SK-N-SH (cell line): ENCODE results near the gene AP3D1. TPM values are rescaled to one million over a fixed set of nuclear protein-coding genes. Genes with fewer than 3 reads are reported as not detected.

Experiments used
- CTCF ChIA-PET: fragments of 300-600, 350-600 bp; formaldehyde crosslinking; extraction: SDS; loops from one replicate; lab custom pipeline; 2021; lab: Yijun Ruan, JAX
- POLR2A ChIA-PET: fragments of 350-600 bp; sonication (Branson Sonifier 250); formaldehyde crosslinking; extraction: SDS; loops from one replicate; lab custom pipeline; 2020; ENCODE audit warnings: antibody characterized with exemption, inconsistent platforms; lab: Yijun Ruan, JAX
- DNase-seq: peaks from one replicate; pipeline ENCODE4 v3.0.0; 2012
- H2AFZ ChIP-seq: fragments of 200-600 bp; sonication (generic); 2 replicates; pipeline ENCODE4 v1.8.1; 2016; ENCODE audit warnings: antibody characterized with exemption, mild to moderate bottlenecking, low read depth
- H3F3A ChIP-seq: fragments of 200-600 bp; sonication (generic); replicated peaks from 2 replicates; pipeline ENCODE3; 2016; ENCODE audit warnings: antibody characterized with exemption, mild to moderate bottlenecking; ENCODE audit not compliant: insufficient read depth
- H3K27ac ChIP-seq, 2 experiments: fragments of 200-500 bp in 1 of 2; fragments of 200-600 bp in 1 of 2; sonication (Bioruptor generic) in 1 of 2; sonication (generic), shearing (Covaris generic) in 1 of 2; 2 replicates each; pipeline versions ENCODE4 v1.5.1 to v1.6.1; 2014 to 2016; ENCODE audit warnings: low read depth in 2 of 2, inconsistent platforms in 1 of 2, low read length in 1 of 2, mild to moderate bottlenecking in 1 of 2, mixed read lengths in 1 of 2
- H3K27me3 ChIP-seq: fragments of 200-600 bp; sonication (generic), shearing (Covaris generic); 2 replicates; pipeline ENCODE4 v1.6.1; 2016; ENCODE audit warnings: mixed run types; ENCODE audit not compliant: insufficient read depth
- H3K36me3 ChIP-seq, 2 experiments: fragments of 200-500 bp in 1 of 2; fragments of 200-600 bp in 1 of 2; sonication (Bioruptor generic) in 1 of 2; sonication (generic) in 1 of 2; replicated peaks in 1 of 2; 2 replicates each; pipeline versions ENCODE3 to v1.5.1; 2014 to 2016; ENCODE audit warnings: low read length in 1 of 2, mild to moderate bottlenecking in 1 of 2; ENCODE audit not compliant: insufficient read depth in 2 of 2, control insufficient read depth in 1 of 2
- H3K4me1 ChIP-seq, 2 experiments: fragments of 200-500 bp in 1 of 2; fragments of 200-600 bp in 1 of 2; sonication (Bioruptor generic) in 1 of 2; sonication (generic), shearing (Covaris generic) in 1 of 2; 2 replicates each; pipeline versions ENCODE4 v1.5.1 to v1.6.1; 2014 to 2016; ENCODE audit warnings: low read depth in 1 of 2, low read length in 1 of 2, mixed run types in 1 of 2; ENCODE audit not compliant: insufficient read depth in 2 of 2, control insufficient read depth in 1 of 2
- H3K4me2 ChIP-seq: fragments of 200-600 bp; sonication (generic), shearing (Covaris generic); 2 replicates; pipeline ENCODE4 v1.6.1; 2017; ENCODE audit warnings: mixed run types
- H3K4me3 ChIP-seq, 2 experiments: fragments of 200-500 bp in 1 of 2; fragments of 200-600 bp in 1 of 2; sonication (Bioruptor generic) in 1 of 2; sonication (generic), shearing (Covaris generic) in 1 of 2; 2 replicates each; pipeline versions ENCODE4 v1.5.1 to v1.8.1; 2014 to 2016; ENCODE audit warnings: low read depth in 2 of 2, inconsistent platforms in 1 of 2, low read length in 1 of 2, mild to moderate bottlenecking in 1 of 2, mixed read lengths in 1 of 2, moderate library complexity in 1 of 2
- H3K79me2 ChIP-seq: fragments of 200-600 bp; sonication (generic); 2 replicates; pipeline ENCODE4 v1.8.1; 2017; ENCODE audit warnings: mild to moderate bottlenecking; ENCODE audit not compliant: insufficient read depth
- H3K9ac ChIP-seq: fragments of 200-600 bp; sonication (generic); 2 replicates; pipeline ENCODE4 v1.6.1; 2017; ENCODE audit warnings: mixed run types
- H3K9me2 ChIP-seq: fragments of 200-600 bp; sonication (generic); 2 replicates; pipeline ENCODE4 v1.6.1; 2017; ENCODE audit warnings: mixed run types
- H3K9me3 ChIP-seq: fragments of 200-600 bp; sonication (generic); 2 replicates; pipeline ENCODE4 v1.6.1; 2017; ENCODE audit warnings: mixed run types, mild to moderate bottlenecking, moderate library complexity
- H4K20me1 ChIP-seq: fragments of 200-600 bp; sonication (generic); 2 replicates; pipeline ENCODE4 v1.6.1; 2017; ENCODE audit warnings: mild to moderate bottlenecking, mixed run types; ENCODE audit not compliant: insufficient read depth
- EP300 ChIP-seq, 2 experiments: IDR thresholded peaks; 2 replicates each; pipeline versions ENCODE4 v1.4.0 to v1.6.1; 2012; ENCODE audit warnings: borderline replicate concordance in 1 of 2, low read depth in 1 of 2, low read length in 1 of 2
- EZH2phosphoT487 ChIP-seq: fragments of 200-600 bp; sonication (generic); IDR thresholded peaks from 2 replicates; pipeline ENCODE4 v1.6.1; 2017; ENCODE audit warnings: low read depth, mixed run types, mild to moderate bottlenecking, antibody characterized with exemption, moderate library complexity, borderline replicate concordance
- FOXJ3 ChIP-seq: sonication (generic); formaldehyde crosslinking; IDR thresholded peaks from 2 replicates; pipeline ENCODE4 v1.5.1; 2020; ENCODE audit warnings: mild to moderate bottlenecking, missing genetic modification reagents
- GABPA ChIP-seq: IDR thresholded peaks from 2 replicates; pipeline ENCODE4 v1.4.0; 2012; ENCODE audit warnings: low read depth, mild to moderate bottlenecking
- GATA2 ChIP-seq: sonication (generic); formaldehyde crosslinking; IDR thresholded peaks from 2 replicates; pipeline ENCODE4 v1.5.0; 2020; ENCODE audit warnings: mild to moderate bottlenecking, missing genetic modification reagents
- MXI1 ChIP-seq: IDR thresholded peaks from 2 replicates; pipeline ENCODE4 v1.6.1; 2012; ENCODE audit warnings: mild to moderate bottlenecking, low read depth, low read length, improper control_type of control experiment
- NRF1 ChIP-seq: IDR thresholded peaks from 2 replicates; pipeline ENCODE4 v1.6.1; 2012; ENCODE audit warnings: low read depth, mild to moderate bottlenecking, low read length
- POLR2AphosphoS5 ChIP-seq: IDR thresholded peaks from 2 replicates; pipeline ENCODE4 v1.6.1; 2012; ENCODE audit warnings: low read depth, low read length
- RAD21 ChIP-seq: IDR thresholded peaks from 2 replicates; pipeline ENCODE4 v1.6.1; 2012; ENCODE audit warnings: mild to moderate bottlenecking, low read length
- RXRA ChIP-seq: IDR thresholded peaks from 2 replicates; pipeline ENCODE4 v1.4.0; 2012; ENCODE audit warnings: low read depth, mild to moderate bottlenecking, borderline replicate concordance
- SMC3 ChIP-seq: IDR thresholded peaks from 2 replicates; pipeline ENCODE4 v1.6.1; 2012; ENCODE audit warnings: low read depth, low read length, improper control_type of control experiment
- TCF12 ChIP-seq: IDR thresholded peaks from 2 replicates; pipeline ENCODE4 v1.4.0; 2012
- TEAD4 ChIP-seq: IDR thresholded peaks from 2 replicates; pipeline ENCODE4 v1.4.0; 2012; ENCODE audit warnings: mild to moderate bottlenecking, borderline replicate concordance; ENCODE audit not compliant: insufficient read depth
- YY1 ChIP-seq: IDR thresholded peaks from 2 replicates; pipeline ENCODE4 v1.4.0; 2012; ENCODE audit warnings: low read depth, mild to moderate bottlenecking
- WGBS: methylation state at CpG from one replicate; pipeline ENCODE4 v1.1.6; 2017; ENCODE audit warnings: low lambda C conversion rate; 5-methylcytosine and 5-hydroxymethylcytosine counted together
- polyA plus RNA-seq, 3 experiments: library from polyadenylated mRNA; depleted of rRNA; stranded (reverse); fragments of >200 nt; gene quantifications; 2 replicates each; pipeline ENCODE4 v1.2.3, GENCODE V29; 2012
- TF ChIP-seq, protein P1 (sequence below): fragments of 150-350 bp; IDR thresholded peaks from 2 replicates; pipeline ENCODE4 v1.6.1; 2016; ENCODE audit warnings: mild to moderate bottlenecking, low read depth, low read length
- TF ChIP-seq, protein P2 (sequence below): IDR thresholded peaks from 2 replicates; pipeline ENCODE4 v1.4.0; 2012; ENCODE audit warnings: low read depth, borderline replicate concordance
- TF ChIP-seq, protein P3 (sequence below): fragments of 200-600 bp; sonication (generic); IDR thresholded peaks from 2 replicates; pipeline ENCODE4 v1.6.1; 2017; ENCODE audit warnings: antibody characterized with exemption, mild to moderate bottlenecking, moderate library complexity
- TF ChIP-seq, protein P4 (sequence below): IDR thresholded peaks from 2 replicates; pipeline ENCODE4 v1.4.0; 2012; ENCODE audit warnings: low read depth, borderline replicate concordance
- TF ChIP-seq, protein P5 (sequence below): IDR thresholded peaks from 2 replicates; pipeline ENCODE4 v1.4.0; 2012; ENCODE audit warnings: low read depth
- TF ChIP-seq, protein P6 (sequence below): fragments of 150-350 bp; IDR thresholded peaks from 2 replicates; pipeline ENCODE4 v1.6.1; 2017; ENCODE audit warnings: antibody characterized with exemption, low read length, low read depth, borderline replicate concordance

Gene AP3D1
- polyA plus RNA-seq, 1 of the 3 experiments (the other 2 are of a cell fraction) = 127 TPM

DNA sequence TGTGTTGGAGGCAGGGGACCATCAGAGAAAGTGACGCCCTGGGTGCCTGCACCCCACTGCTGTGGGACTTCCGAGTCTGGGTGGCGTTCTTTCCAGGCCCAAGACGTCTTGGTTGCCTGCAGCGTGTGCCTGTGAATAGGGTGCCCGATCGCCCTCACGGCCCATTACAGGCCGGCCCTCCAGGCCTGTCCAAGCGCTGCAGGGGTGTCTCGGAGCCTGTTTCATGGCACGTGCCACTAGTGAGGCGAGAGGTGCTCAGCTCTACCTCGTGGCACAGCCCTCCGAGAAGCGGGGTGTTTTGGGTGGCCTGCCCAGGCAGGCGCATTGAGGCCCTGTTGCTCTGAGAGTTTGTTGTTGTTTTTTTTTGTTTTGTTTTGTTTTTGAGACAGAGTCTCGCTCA lies 42.4 kb upstream of the AP3D1 start:
- 93% methylated on average over 7 of the region's 18 CpGs for WGBS
- peaks cover 0 to 40% of the 10 kb centered on the region in 2 experiments for H3K36me3 ChIP-seq
- CTCF ChIA-PET = no interaction called here

DNA sequence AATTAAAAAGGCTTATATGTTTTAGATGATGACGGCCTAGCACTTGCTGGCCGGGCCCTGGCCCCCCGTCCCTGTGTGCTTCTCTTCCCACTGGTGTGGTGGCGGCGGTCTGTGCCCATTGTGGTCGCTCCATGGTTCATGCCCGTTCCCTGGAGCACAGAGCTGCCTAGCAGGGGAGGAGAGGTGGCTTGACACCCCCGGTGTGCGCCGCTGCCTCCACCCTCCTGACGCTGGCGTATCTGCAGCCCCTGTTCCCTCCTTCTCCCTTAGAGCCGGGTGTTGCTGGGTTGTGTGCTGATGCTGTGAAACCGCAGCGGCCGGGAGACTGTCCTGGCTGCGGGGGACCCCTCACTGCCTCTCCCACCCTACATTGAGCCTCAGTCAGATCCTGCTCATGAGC lies 41.5 kb upstream of the AP3D1 start:
- Histone ChIP-seq H3K36me3 (peaks cover 0 to 40% of the 10 kb centered on the region in 2 experiments), H3K79me2 (peaks cover 41% of the 10 kb centered on the region)
- POLR2A ChIA-PET = interaction anchor here (0.6 kb wide), 1 partner anchor 34 kb away, joined by 3 read pairs; no protein-coding TSS in a partner anchor
- TF ChIP-seq FOXJ3 (CRISPR knock-in tag) (no peak), SMC3 (no peak), RAD21 (no peak), YY1 (no peak), EP300 (IDR thresholded peaks at IDR 0.05; ENCODE audit: borderline replicate concordance in 1 of 2, low read depth in 1 of 2, low read length in 1 of 2) (no peak), GATA2 (no peak), EZH2phosphoT487 (no peak), POLR2AphosphoS5 (no peak)
- TF ChIP-seq, protein P1, sequence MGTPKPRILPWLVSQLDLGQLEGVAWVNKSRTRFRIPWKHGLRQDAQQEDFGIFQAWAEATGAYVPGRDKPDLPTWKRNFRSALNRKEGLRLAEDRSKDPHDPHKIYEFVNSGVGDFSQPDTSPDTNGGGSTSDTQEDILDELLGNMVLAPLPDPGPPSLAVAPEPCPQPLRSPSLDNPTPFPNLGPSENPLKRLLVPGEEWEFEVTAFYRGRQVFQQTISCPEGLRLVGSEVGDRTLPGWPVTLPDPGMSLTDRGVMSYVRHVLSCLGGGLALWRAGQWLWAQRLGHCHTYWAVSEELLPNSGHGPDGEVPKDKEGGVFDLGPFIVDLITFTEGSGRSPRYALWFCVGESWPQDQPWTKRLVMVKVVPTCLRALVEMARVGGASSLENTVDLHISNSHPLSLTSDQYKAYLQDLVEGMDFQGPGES = no peak
- TF ChIP-seq, protein P2, sequence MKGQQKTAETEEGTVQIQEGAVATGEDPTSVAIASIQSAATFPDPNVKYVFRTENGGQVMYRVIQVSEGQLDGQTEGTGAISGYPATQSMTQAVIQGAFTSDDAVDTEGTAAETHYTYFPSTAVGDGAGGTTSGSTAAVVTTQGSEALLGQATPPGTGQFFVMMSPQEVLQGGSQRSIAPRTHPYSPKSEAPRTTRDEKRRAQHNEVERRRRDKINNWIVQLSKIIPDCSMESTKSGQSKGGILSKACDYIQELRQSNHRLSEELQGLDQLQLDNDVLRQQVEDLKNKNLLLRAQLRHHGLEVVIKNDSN = no peak
- TF ChIP-seq, protein P3, sequence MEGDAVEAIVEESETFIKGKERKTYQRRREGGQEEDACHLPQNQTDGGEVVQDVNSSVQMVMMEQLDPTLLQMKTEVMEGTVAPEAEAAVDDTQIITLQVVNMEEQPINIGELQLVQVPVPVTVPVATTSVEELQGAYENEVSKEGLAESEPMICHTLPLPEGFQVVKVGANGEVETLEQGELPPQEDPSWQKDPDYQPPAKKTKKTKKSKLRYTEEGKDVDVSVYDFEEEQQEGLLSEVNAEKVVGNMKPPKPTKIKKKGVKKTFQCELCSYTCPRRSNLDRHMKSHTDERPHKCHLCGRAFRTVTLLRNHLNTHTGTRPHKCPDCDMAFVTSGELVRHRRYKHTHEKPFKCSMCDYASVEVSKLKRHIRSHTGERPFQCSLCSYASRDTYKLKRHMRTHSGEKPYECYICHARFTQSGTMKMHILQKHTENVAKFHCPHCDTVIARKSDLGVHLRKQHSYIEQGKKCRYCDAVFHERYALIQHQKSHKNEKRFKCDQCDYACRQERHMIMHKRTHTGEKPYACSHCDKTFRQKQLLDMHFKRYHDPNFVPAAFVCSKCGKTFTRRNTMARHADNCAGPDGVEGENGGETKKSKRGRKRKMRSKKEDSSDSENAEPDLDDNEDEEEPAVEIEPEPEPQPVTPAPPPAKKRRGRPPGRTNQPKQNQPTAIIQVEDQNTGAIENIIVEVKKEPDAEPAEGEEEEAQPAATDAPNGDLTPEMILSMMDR = no peak
- TF ChIP-seq, protein P4, sequence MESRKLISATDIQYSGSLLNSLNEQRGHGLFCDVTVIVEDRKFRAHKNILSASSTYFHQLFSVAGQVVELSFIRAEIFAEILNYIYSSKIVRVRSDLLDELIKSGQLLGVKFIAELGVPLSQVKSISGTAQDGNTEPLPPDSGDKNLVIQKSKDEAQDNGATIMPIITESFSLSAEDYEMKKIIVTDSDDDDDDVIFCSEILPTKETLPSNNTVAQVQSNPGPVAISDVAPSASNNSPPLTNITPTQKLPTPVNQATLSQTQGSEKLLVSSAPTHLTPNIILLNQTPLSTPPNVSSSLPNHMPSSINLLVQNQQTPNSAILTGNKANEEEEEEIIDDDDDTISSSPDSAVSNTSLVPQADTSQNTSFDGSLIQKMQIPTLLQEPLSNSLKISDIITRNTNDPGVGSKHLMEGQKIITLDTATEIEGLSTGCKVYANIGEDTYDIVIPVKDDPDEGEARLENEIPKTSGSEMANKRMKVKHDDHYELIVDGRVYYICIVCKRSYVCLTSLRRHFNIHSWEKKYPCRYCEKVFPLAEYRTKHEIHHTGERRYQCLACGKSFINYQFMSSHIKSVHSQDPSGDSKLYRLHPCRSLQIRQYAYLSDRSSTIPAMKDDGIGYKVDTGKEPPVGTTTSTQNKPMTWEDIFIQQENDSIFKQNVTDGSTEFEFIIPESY = no peak

More for the DNA sequence above, 42.4 kb upstream of the AP3D1 start:
- Histone ChIP-seq H3K9me2 (no peaks in the 10 kb centered on the region), H3K9ac (no peak overlapping the region), H3K27ac (no peak overlapping the region), H3K9me3 (no peaks in the 10 kb centered on the region), H3K4me1 (no peaks in the 10 kb centered on the region; a peak in 1 of 4 replicates), H2AFZ (no peak overlapping the region), H3K4me3 (no peak overlapping the region), H4K20me1 (peaks cover 25% of the 10 kb centered on the region), H3K4me2 (no peak overlapping the region), H3F3A (no peaks in the 10 kb centered on the region), H3K79me2 (peaks cover 43% of the 10 kb centered on the region), H3K27me3 (no peaks in the 10 kb centered on the region)
- POLR2A ChIA-PET = no interaction called here
- DNase-seq = no peak
- TF ChIP-seq, protein P5, sequence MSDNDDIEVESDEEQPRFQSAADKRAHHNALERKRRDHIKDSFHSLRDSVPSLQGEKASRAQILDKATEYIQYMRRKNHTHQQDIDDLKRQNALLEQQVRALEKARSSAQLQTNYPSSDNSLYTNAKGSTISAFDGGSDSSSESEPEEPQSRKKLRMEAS = no peak
- no peak for TF ChIP-seq RXRA
- no peak for TF ChIP-seq TCF12
- TF ChIP-seq TEAD4 = no peak
- TF ChIP-seq, protein P1 = no peak
- no peak for TF ChIP-seq NRF1
- TF ChIP-seq YY1 = no peak
- no peak for TF ChIP-seq SMC3
- TF ChIP-seq EP300 (IDR thresholded peaks at IDR 0.05; ENCODE audit: borderline replicate concordance in 1 of 2, low read depth in 1 of 2, low read length in 1 of 2) = no peak
- TF ChIP-seq, protein P6, sequence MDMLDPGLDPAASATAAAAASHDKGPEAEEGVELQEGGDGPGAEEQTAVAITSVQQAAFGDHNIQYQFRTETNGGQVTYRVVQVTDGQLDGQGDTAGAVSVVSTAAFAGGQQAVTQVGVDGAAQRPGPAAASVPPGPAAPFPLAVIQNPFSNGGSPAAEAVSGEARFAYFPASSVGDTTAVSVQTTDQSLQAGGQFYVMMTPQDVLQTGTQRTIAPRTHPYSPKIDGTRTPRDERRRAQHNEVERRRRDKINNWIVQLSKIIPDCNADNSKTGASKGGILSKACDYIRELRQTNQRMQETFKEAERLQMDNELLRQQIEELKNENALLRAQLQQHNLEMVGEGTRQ = no peak
- no peak for TF ChIP-seq GABPA
- no peak for TF ChIP-seq MXI1

More for the DNA sequence above, 41.5 kb upstream of the AP3D1 start:
- DNase-seq = no peak
- Histone ChIP-seq H3K4me1 (no peaks in the 10 kb centered on the region), H3F3A (no peaks in the 10 kb centered on the region), H3K27ac (no peak overlapping the region), H3K4me3 (no peak overlapping the region), H3K4me2 (no peak overlapping the region), H2AFZ (no peak overlapping the region), H3K27me3 (no peaks in the 10 kb centered on the region), H3K9me3 (no peaks in the 10 kb centered on the region), H3K9ac (no peak overlapping the region), H3K9me2 (no peaks in the 10 kb centered on the region), H4K20me1 (peaks cover 21% of the 10 kb centered on the region)
- 97% methylated on average over 17 of the region's 17 CpGs for WGBS
- CTCF ChIA-PET = interaction anchor here (0.6 to 1.3 kb wide), 2 partner anchors 37 to 144 kb away, joined by 3 to 4 read pairs; no protein-coding TSS in a partner anchor
